Progenitor cell of endocrine pancreas (in vitro differentiated cells): ENCODE data around the gene NAV3. TPM values are rescaled to one million over a fixed set of nuclear protein-coding genes. Genes with fewer than 3 reads are reported as not detected.

Experiments
- DNase-seq: peaks from one replicate; pipeline ENCODE4 v3.0.0; 2021; ENCODE audit warnings: low spot score; ENCODE audit not compliant: unreplicated experiment
- H3K27ac Mint-ChIP-seq: 2 replicates; pipeline ENCODE4 v1.8.0; 2021; ENCODE audit warnings: mild to moderate bottlenecking, moderate library complexity, mixed read lengths
- H3K27me3 Mint-ChIP-seq: 2 replicates; pipeline ENCODE4 v1.8.0; 2021; ENCODE audit warnings: mixed read lengths
- H3K36me3 Mint-ChIP-seq: 2 replicates; pipeline ENCODE4 v1.8.0; 2022; ENCODE audit warnings: mixed read lengths; ENCODE audit not compliant: insufficient read depth
- H3K4me1 Mint-ChIP-seq: 2 replicates; pipeline ENCODE4 v1.8.0; 2021; ENCODE audit warnings: low read depth, mixed read lengths
- H3K4me3 Mint-ChIP-seq: 2 replicates; pipeline ENCODE4 v1.8.0; 2021; ENCODE audit warnings: low read depth, mild to moderate bottlenecking, moderate library complexity, mixed read lengths
- H3K9me3 Mint-ChIP-seq: 2 replicates; pipeline ENCODE4 v1.8.0; 2021; ENCODE audit warnings: low read depth, mixed read lengths
- total RNA-seq: library from RNA; stranded (reverse); gene quantifications from 2 replicates; pipeline ENCODE4 v1.2.1, GENCODE V29; 2021
- TF ChIP-seq, protein P1 (sequence below): fragments of 200-600 bp; sonication (generic); IDR thresholded peaks from one replicate; pipeline ENCODE4 v1.5.0; 2021; ENCODE audit warnings: antibody characterized with exemption, mild to moderate bottlenecking; ENCODE audit not compliant: unreplicated experiment

NAV3 gene
- total RNA-seq, 1 donor from 2014 or later, result 11.5 TPM

DNA sequence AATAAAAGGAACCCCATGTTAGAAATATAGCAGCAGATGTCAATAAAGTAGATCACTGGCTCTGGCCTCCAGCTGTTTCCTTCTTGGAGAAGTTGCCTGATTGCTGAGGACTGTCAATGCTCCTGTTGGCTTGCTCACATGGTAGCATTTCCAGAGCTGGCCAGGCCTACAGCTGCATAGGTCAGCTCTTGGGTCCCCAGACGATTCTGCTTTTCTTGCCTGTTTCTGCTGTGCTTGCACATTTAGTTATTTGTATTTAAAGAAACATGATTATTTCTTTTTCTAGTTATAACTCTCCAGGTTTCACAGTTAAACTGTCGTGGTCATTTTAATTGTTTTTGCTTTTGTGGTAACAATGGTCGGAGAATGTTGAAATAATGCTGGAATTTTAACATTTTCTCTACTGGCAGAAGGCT, 7.2 kb downstream of the NAV3 start:
- DNase-seq, result no peak
- Mint-ChIP-seq H3K27ac (no peak overlapping the region), H3K9me3 (no peaks in the 10 kb centered on the region), H3K36me3 (no peaks in the 10 kb centered on the region), H3K4me1 (peaks cover 6% of the 10 kb centered on the region), H3K27me3 (no peaks in the 10 kb centered on the region), H3K4me3 (no peak overlapping the region)
- TF ChIP-seq, protein P1, sequence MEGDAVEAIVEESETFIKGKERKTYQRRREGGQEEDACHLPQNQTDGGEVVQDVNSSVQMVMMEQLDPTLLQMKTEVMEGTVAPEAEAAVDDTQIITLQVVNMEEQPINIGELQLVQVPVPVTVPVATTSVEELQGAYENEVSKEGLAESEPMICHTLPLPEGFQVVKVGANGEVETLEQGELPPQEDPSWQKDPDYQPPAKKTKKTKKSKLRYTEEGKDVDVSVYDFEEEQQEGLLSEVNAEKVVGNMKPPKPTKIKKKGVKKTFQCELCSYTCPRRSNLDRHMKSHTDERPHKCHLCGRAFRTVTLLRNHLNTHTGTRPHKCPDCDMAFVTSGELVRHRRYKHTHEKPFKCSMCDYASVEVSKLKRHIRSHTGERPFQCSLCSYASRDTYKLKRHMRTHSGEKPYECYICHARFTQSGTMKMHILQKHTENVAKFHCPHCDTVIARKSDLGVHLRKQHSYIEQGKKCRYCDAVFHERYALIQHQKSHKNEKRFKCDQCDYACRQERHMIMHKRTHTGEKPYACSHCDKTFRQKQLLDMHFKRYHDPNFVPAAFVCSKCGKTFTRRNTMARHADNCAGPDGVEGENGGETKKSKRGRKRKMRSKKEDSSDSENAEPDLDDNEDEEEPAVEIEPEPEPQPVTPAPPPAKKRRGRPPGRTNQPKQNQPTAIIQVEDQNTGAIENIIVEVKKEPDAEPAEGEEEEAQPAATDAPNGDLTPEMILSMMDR, result no peak

DNA sequence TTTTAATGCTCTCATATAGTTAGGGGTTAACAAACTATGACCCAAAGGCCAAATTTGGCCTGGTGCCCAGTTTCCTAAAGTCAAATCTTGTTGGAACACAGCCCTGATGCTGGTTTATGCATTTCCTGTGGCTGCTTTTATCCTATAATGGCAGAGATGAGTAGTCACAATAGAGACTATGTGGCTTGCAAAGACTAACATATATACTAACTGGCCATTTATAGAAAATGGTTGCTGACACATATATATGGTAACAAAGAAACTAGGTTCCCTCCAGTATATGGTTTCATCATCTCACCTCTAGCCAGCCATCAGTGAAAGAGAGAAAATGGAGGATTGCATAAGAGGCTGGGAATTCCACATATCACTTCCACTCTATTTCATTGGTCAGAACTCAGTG, 10.8 kb downstream of the NAV3 start:
- Mint-ChIP-seq H3K27me3 (no peaks in the 10 kb centered on the region), H3K9me3 (no peaks in the 10 kb centered on the region), H3K4me3 (no peak overlapping the region), H3K4me1 (peaks cover 6% of the 10 kb centered on the region), H3K27ac (no peak overlapping the region), H3K36me3 (no peaks in the 10 kb centered on the region)
- DNase-seq, result no peak
- TF ChIP-seq, protein P1, result no peak

GRCh38 chr12:77842430-77842829, 11.7 kb downstream of the NAV3 start:
- DNase-seq, result no peak
- H3K27me3 Mint-ChIP-seq, result no peaks in the 10 kb centered on the region
- H3K4me1 Mint-ChIP-seq, result peaks cover 5% of the 10 kb centered on the region
- H3K36me3 Mint-ChIP-seq, result no peaks in the 10 kb centered on the region
- no peaks in the 10 kb centered on the region for H3K9me3 Mint-ChIP-seq
- no peak overlapping the region for H3K4me3 Mint-ChIP-seq
- TF ChIP-seq, protein P1, result no peak
- no peak overlapping the region for H3K27ac Mint-ChIP-seq

- H3K9me3 Mint-ChIP-seq, result no peaks in the 10 kb centered on the region
- no peak for DNase-seq
- peaks cover 3% of the 10 kb centered on the region for H3K4me1 Mint-ChIP-seq
- TF ChIP-seq, protein P1, result no peak
- H3K36me3 Mint-ChIP-seq, result no peaks in the 10 kb centered on the region
- H3K4me3 Mint-ChIP-seq, result no peak overlapping the region
- no peak overlapping the region for H3K27ac Mint-ChIP-seq
- H3K27me3 Mint-ChIP-seq, result no peaks in the 10 kb centered on the region
Observed at GRCh38 chr12:77845831-77846230, 15.1 kb downstream of the NAV3 start.

DNA sequence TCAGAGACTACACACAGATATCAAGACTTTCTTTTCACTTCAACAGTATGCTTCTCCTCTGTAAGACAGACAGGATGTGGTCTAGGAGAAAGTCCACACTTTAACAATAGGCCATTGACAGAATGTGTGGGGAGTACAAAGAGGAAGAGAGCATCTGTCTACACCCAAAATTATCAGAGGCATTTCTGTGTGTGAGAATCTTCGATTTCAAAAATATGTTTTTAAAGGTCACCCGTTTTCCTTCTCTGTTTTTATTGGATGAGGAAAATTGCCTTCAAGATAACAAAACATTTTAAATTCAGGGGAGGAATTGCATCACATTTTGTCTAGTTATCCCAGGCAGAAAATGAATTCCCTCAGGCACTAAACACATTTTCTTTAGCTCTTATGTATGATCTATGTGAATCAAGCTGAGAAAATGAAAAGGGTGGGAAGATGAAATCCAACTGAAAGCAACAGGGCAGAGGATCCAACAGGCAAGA, 16.4 kb downstream of the NAV3 start:
- peaks cover 3% of the 10 kb centered on the region for H3K4me1 Mint-ChIP-seq
- no peak overlapping the region for H3K4me3 Mint-ChIP-seq
- no peaks in the 10 kb centered on the region for H3K9me3 Mint-ChIP-seq
- TF ChIP-seq, protein P1, result no peak
- H3K27me3 Mint-ChIP-seq, result no peaks in the 10 kb centered on the region
- H3K36me3 Mint-ChIP-seq, result no peaks in the 10 kb centered on the region
- DNase-seq, result no peak
- H3K27ac Mint-ChIP-seq, result no peak overlapping the region
